HepG2 (cell line): ENCODE measurements around the gene TUBA4A. TPM values are rescaled to one million over a fixed set of nuclear protein-coding genes. Genes with fewer than 3 reads are reported as not detected.

Source experiments
- AKAP8 ChIP-seq: sonication (generic); formaldehyde crosslinking; IDR thresholded peaks from 2 replicates; pipeline ENCODE4 v1.5.1; 2020; ENCODE audit warnings: mild to moderate bottlenecking, missing genetic modification reagents
- ARNT2 ChIP-seq: sonication (generic); formaldehyde crosslinking; IDR thresholded peaks from 2 replicates; pipeline ENCODE4 v1.8.0; 2022; ENCODE audit warnings: mild to moderate bottlenecking, low read depth, missing genetic modification reagents, moderate library complexity
- DR1 ChIP-seq: sonication (generic); formaldehyde crosslinking; IDR thresholded peaks from 2 replicates; pipeline ENCODE4 v1.8.0; 2021; ENCODE audit warnings: mild to moderate bottlenecking, missing genetic modification reagents, inconsistent platforms
- JUND ChIP-seq: sonication (generic); formaldehyde crosslinking; IDR thresholded peaks from 2 replicates; pipeline ENCODE4 v1.8.0; 2022; ENCODE audit warnings: mild to moderate bottlenecking, missing genetic modification reagents
- NFIC ChIP-seq: IDR thresholded peaks from 2 replicates; pipeline ENCODE4 v1.6.1; 2012; ENCODE audit warnings: mild to moderate bottlenecking, low read length, inconsistent platforms
- RAD21 ChIP-seq: fragments of 450-650 bp; formaldehyde crosslinking; IDR thresholded peaks from 2 replicates; pipeline ENCODE4 v1.5.0; 2020; ENCODE audit warnings: mild to moderate bottlenecking
- RNF219 ChIP-seq: sonication (generic); formaldehyde crosslinking; IDR thresholded peaks from 2 replicates; pipeline ENCODE4 v1.5.0; 2020; ENCODE audit warnings: mild to moderate bottlenecking, missing genetic modification reagents
- THYN1 ChIP-seq: sonication (generic); formaldehyde crosslinking; IDR thresholded peaks from 2 replicates; pipeline ENCODE4 v1.8.1; 2023; ENCODE audit warnings: low read depth, mild to moderate bottlenecking, moderate library complexity, missing genetic modification reagents, borderline replicate concordance
- TMF1 ChIP-seq: sonication (generic); formaldehyde crosslinking; IDR thresholded peaks from 2 replicates; pipeline ENCODE4 v1.8.1; 2022; ENCODE audit warnings: low read depth, missing genetic modification reagents
- ZBTB33 ChIP-seq: sonication (generic); formaldehyde crosslinking; IDR thresholded peaks from 2 replicates; pipeline ENCODE4 v1.4.0; 2020; ENCODE audit warnings: missing genetic modification reagents
- ZMAT3 ChIP-seq: sonication (generic); formaldehyde crosslinking; conservative IDR thresholded peaks from 2 replicates; pipeline ENCODE4 v1.7.0; 2021; ENCODE audit warnings: missing genetic modification reagents
- ZNF101 ChIP-seq: sonication (generic); formaldehyde crosslinking; IDR thresholded peaks from 2 replicates; pipeline ENCODE4 v1.4.0; 2020; ENCODE audit warnings: mild to moderate bottlenecking, low read depth, missing genetic modification reagents, borderline replicate concordance
- ZNF143 ChIP-seq: sonication (generic); formaldehyde crosslinking; IDR thresholded peaks from 2 replicates; pipeline ENCODE4 v1.4.0; 2020; ENCODE audit warnings: missing genetic modification reagents
- ZNF256 ChIP-seq: sonication (generic); formaldehyde crosslinking; conservative IDR thresholded peaks from 2 replicates; pipeline ENCODE4 v1.4.0; 2020; ENCODE audit warnings: missing genetic modification reagents
- ZNF543 ChIP-seq: sonication (generic); formaldehyde crosslinking; IDR thresholded peaks from 2 replicates; pipeline ENCODE4 v1.4.0; 2020; ENCODE audit warnings: mild to moderate bottlenecking, missing genetic modification reagents
- ZNF775 ChIP-seq: sonication (generic); formaldehyde crosslinking; IDR thresholded peaks from 2 replicates; pipeline ENCODE4 v1.4.0; 2020; ENCODE audit warnings: missing genetic modification reagents, mild to moderate bottlenecking, moderate library complexity, borderline replicate concordance
- polyA plus RNA-seq, 8 experiments: library from polyadenylated mRNA; depleted of rRNA in 3 of 8; stranded (reverse) in 7 of 8; unstranded in 1 of 8; fragments of >200 nt; fragmentation: Illumina TruSeq in 4 of 8; extraction: Trizol in 4 of 8; gene quantifications; 2 replicates each; pipeline versions ENCODE4 v1.2.1 to v1.2.3, GENCODE V29; 2011 to 2016; ENCODE audit warnings: low read depth in 4 of 8, missing spikeins in 1 of 8, mixed read lengths in 1 of 8; ENCODE audit not compliant: insufficient read depth in 1 of 8
- total RNA-seq, 5 experiments: library from RNA; depleted of rRNA; stranded (reverse); fragments of >200 nt; fragmentation: Illumina TruSeq; extraction: Trizol; gene quantifications; 2 replicates each; pipeline ENCODE4 v1.2.3, GENCODE V29; 2016; ENCODE audit warnings: low read depth in 1 of 5
- TF ChIP-seq, protein P1 (sequence below): sonication (generic); formaldehyde crosslinking; IDR thresholded peaks from 2 replicates; pipeline ENCODE4 v1.5.1; 2020; ENCODE audit warnings: mild to moderate bottlenecking, missing genetic modification reagents, moderate library complexity
- TF ChIP-seq, protein P2 (sequence below): sonication (generic); formaldehyde crosslinking; IDR thresholded peaks from 2 replicates; pipeline ENCODE4 v1.4.0; 2020; ENCODE audit warnings: mild to moderate bottlenecking, missing genetic modification reagents
- TF ChIP-seq, protein P3 (sequence below): sonication (generic); formaldehyde crosslinking; IDR thresholded peaks from 2 replicates; pipeline ENCODE4 v1.8.1; 2022; ENCODE audit warnings: low read depth, mild to moderate bottlenecking, missing genetic modification reagents

Gene TUBA4A
- total and polyA plus RNA-seq, 2 of the 13 experiments (the other 11 are each of a cell fraction or from before 2014, with no cell fraction given) = 1.3 to 12.7 TPM

DNA sequence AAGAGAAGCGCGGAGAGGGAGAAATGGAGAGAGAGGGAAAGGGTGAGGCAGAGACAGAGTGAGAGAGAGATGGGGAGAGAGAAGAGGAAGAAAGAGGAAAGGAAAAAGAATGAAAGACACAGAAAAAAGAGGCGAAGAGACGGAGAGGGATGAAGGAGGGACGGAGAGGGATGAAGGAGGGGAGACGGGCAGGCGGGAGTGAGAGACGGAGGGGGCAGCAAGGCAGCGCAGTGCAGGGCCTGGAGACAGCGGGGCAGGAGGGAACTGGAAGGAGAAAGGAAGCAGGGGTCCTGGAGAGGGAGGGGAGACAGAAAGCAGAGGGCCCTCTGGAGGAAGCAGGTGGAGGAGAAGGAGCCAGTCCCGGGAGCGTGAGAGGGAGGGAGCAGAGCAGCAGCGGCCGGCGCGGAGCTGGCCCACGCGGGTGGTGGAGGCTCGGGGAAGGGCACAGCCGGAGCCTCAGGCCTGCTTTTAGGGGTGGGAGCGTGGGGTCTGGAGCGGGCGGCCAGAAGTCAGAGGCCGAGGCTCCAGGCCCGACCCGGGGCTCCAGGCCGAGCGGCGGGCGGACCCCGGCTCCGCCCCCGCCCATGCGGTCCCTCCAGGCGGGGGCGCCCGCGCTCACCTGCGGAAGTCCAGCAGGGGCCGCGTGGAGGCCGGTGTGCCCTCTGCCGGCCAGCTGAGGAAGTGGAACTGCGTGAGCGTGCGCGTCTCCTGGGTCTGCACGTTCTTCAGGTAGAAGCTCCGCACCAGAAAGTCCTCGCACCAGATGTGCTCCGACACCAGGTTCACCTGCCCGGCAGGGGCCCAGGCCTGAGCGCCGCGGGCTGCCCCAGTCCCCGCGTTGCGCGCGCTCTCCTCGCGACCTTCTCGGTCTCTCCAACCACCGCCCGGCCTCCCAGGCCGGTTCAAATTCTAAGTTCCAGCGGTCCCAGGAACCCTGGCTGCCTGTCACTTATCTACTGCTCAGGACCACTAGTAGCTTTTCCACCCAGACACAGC lies 40.9 kb upstream of the TUBA4A start (continued):
- TF ChIP-seq ZNF543 (CRISPR knock-in tag) = peak; percentile 89
- peak; percentile 76; the same call in 1 of the 2 replicates for TF ChIP-seq AKAP8 (CRISPR knock-in tag)
- no peak for TF ChIP-seq JUND
- no peak for TF ChIP-seq ZNF101
- peak; percentile 85; the same call in 1 of the 2 replicates for TF ChIP-seq ARNT2 (CRISPR knock-in tag)
- TF ChIP-seq, protein P1, sequence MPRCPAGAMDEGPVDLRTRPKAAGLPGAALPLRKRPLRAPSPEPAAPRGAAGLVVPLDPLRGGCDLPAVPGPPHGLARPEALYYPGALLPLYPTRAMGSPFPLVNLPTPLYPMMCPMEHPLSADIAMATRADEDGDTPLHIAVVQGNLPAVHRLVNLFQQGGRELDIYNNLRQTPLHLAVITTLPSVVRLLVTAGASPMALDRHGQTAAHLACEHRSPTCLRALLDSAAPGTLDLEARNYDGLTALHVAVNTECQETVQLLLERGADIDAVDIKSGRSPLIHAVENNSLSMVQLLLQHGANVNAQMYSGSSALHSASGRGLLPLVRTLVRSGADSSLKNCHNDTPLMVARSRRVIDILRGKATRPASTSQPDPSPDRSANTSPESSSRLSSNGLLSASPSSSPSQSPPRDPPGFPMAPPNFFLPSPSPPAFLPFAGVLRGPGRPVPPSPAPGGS = peak; percentile 83; the same call in 1 of the 2 replicates
- 0 out of 2 replicates have a peak, but pooled peaks have one; percentile 35 for TF ChIP-seq ZNF143 (CRISPR knock-in tag)
- TF ChIP-seq, protein P2, sequence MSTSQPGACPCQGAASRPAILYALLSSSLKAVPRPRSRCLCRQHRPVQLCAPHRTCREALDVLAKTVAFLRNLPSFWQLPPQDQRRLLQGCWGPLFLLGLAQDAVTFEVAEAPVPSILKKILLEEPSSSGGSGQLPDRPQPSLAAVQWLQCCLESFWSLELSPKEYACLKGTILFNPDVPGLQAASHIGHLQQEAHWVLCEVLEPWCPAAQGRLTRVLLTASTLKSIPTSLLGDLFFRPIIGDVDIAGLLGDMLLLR (CRISPR knock-in tag) = 0 out of 2 replicates have a peak, but pooled peaks have one; percentile 35
- TF ChIP-seq ZNF256 = 0 out of 2 replicates have a peak, but pooled peaks have one; percentile 53
- no peak for TF ChIP-seq NFIC
- TF ChIP-seq ZNF775 (CRISPR knock-in tag) = no peak
- peak; percentile 80; the same call in 1 of the 2 replicates for TF ChIP-seq TMF1 (CRISPR knock-in tag)
- TF ChIP-seq DR1 (CRISPR knock-in tag) = no peak; the same call in 1 of the 2 replicates
- TF ChIP-seq ZMAT3 (CRISPR knock-in tag) = peak; percentile 66; the same call in 1 of the 2 replicates
- peak; percentile 84 for TF ChIP-seq ZBTB33 (CRISPR knock-in tag)
- TF ChIP-seq, protein P3, sequence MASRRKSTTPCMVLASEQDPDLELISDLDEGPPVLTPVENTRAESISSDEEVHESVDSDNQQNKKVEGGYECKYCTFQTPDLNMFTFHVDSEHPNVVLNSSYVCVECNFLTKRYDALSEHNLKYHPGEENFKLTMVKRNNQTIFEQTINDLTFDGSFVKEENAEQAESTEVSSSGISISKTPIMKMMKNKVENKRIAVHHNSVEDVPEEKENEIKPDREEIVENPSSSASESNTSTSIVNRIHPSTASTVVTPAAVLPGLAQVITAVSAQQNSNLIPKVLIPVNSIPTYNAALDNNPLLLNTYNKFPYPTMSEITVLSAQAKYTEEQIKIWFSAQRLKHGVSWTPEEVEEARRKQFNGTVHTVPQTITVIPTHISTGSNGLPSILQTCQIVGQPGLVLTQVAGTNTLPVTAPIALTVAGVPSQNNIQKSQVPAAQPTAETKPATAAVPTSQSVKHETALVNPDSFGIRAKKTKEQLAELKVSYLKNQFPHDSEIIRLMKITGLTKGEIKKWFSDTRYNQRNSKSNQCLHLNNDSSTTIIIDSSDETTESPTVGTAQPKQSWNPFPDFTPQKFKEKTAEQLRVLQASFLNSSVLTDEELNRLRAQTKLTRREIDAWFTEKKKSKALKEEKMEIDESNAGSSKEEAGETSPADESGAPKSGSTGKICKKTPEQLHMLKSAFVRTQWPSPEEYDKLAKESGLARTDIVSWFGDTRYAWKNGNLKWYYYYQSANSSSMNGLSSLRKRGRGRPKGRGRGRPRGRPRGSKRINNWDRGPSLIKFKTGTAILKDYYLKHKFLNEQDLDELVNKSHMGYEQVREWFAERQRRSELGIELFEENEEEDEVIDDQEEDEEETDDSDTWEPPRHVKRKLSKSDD (CRISPR knock-in tag) = peak; percentile 91
- peak; percentile 99 for TF ChIP-seq RAD21
- TF ChIP-seq THYN1 (CRISPR knock-in tag) = no peak
- no peak for TF ChIP-seq RNF219
